NCI-H526 (cell line): Measurements from ENCODE around the gene LY6G6F.
"Not testable (repeated sequence)": the region's sequence is repeated elsewhere in the genome, so short reads cannot be mapped to it uniquely, and the experiment has no call there.

ENCODE experiments used
- DNase-seq, 2 experiments: peaks; one replicate each; lab custom pipeline; 2025; lab: John Stamatoyannopoulos, UW

The LY6G6F gene

GRCh38 chr6:31702819-31703716 is 3.6 kb upstream of the LY6G6F start, which contains the start of gene ABHD16A:
Gene ABHD16A (minus strand): TSS chr6:31703324. CDS start chr6:31703281, 43 bp downstream.
- DNase-seq: peak; percentile 92 to 97

- DNase-seq: no peak
Observed at GRCh38 chr6:31705931-31706330, 735 bp upstream of the LY6G6F start.

- DNase-seq: no peak
Observed at GRCh38 chr6:31707701-31708100, 1.0 kb downstream of the LY6G6F start.

- DNase-seq: no peak
Observed at GRCh38 chr6:31708224-31708623, 1.6 kb downstream of the LY6G6F start.

GRCh38 chr6:31709157-31709556 is 2.5 kb downstream of the LY6G6F start:
- DNase-seq: not testable (repeated sequence)

GRCh38 chr6:31710523-31711219 is 4.0 kb downstream of the LY6G6F start:
- DNase-seq: no peak

- no peak for DNase-seq
Observed at GRCh38 chr6:31711233-31711632, 4.6 kb downstream of the LY6G6F start.

GRCh38 chr6:31712296-31712695 is 5.6 kb downstream of the LY6G6F start:
- DNase-seq: no peak

- no peak for DNase-seq
Observed at GRCh38 chr6:31713465-31713864, 6.8 kb downstream of the LY6G6F start.

- no peak for DNase-seq
Observed at GRCh38 chr6:31713991-31714684, 7.5 kb downstream of the LY6G6F start.

- no peak for DNase-seq
Observed at GRCh38 chr6:31715022-31715958, 8.6 kb downstream of the LY6G6F start, which contains the start of gene LY6G6D. Gene LY6G6D (plus strand): TSS chr6:31715348. CDS start chr6:31715356, 8 bp downstream.

GRCh38 chr6:31717499-31718222 is 11.0 kb downstream of the LY6G6F start:
- DNase-seq: peak in 1 of 2 experiments; percentile 29

GRCh38 chr6:31718265-31718664 is 11.6 kb downstream of the LY6G6F start:
- peak; percentile 33 to 75 for DNase-seq

- DNase-seq: no peak
Observed at GRCh38 chr6:31719001-31719400, 12.3 kb downstream of the LY6G6F start.

- DNase-seq: no peak
Observed at GRCh38 chr6:31720196-31720770, 13.6 kb downstream of the LY6G6F start.

- DNase-seq: no peak
Observed at GRCh38 chr6:31721351-31722020, 14.8 kb downstream of the LY6G6F start, which contains the start of gene LY6G6C. Gene LY6G6C (minus strand): TSS chr6:31721746. CDS start chr6:31721679, 67 bp downstream.

GRCh38 chr6:31722173-31722572 is 15.5 kb downstream of the LY6G6F start:
- no peak for DNase-seq

- DNase-seq: no peak
Observed at GRCh38 chr6:31723245-31723979, 16.7 kb downstream of the LY6G6F start, which contains the start of gene MPIG6B. Gene MPIG6B (plus strand): TSS chr6:31723373. CDS start chr6:31723384, 11 bp downstream.
